HG03139 (cell line): ENCODE data around the gene ITIH6.
"Not testable (repeated sequence)": the region's sequence is repeated elsewhere in the genome, so short reads cannot be mapped to it uniquely, and the experiment has no call there.

Experiments
- ATAC-seq: cut with Tn5 transposase; IDR thresholded peaks from one replicate; pipeline ENCODE4 v1.9.1; 2021; ENCODE audit not compliant: unreplicated experiment

The ITIH6 gene

GRCh38 chrX:54736298-54736942, 61.6 kb downstream of the ITIH6 start:
- ATAC-seq, result not testable (repeated sequence)

GRCh38 chrX:54721424-54721823, 76.6 kb downstream of the ITIH6 start:
- no peak for ATAC-seq

GRCh38 chrX:54715621-54716020, 82.4 kb downstream of the ITIH6 start:
- ATAC-seq, result no peak

GRCh38 chrX:54714424-54714823, 83.6 kb downstream of the ITIH6 start:
- no peak for ATAC-seq

- ATAC-seq, result no peak
Measured at GRCh38 chrX:54711735-54712134, 86.3 kb downstream of the ITIH6 start.

GRCh38 chrX:54710920-54711319, 87.1 kb downstream of the ITIH6 start:
- ATAC-seq, result no peak

GRCh38 chrX:54708404-54708803, 89.7 kb downstream of the ITIH6 start:
- no peak for ATAC-seq
